ENCODE measurements around the gene PPP1R9B.

The PPP1R9B gene

DNA sequence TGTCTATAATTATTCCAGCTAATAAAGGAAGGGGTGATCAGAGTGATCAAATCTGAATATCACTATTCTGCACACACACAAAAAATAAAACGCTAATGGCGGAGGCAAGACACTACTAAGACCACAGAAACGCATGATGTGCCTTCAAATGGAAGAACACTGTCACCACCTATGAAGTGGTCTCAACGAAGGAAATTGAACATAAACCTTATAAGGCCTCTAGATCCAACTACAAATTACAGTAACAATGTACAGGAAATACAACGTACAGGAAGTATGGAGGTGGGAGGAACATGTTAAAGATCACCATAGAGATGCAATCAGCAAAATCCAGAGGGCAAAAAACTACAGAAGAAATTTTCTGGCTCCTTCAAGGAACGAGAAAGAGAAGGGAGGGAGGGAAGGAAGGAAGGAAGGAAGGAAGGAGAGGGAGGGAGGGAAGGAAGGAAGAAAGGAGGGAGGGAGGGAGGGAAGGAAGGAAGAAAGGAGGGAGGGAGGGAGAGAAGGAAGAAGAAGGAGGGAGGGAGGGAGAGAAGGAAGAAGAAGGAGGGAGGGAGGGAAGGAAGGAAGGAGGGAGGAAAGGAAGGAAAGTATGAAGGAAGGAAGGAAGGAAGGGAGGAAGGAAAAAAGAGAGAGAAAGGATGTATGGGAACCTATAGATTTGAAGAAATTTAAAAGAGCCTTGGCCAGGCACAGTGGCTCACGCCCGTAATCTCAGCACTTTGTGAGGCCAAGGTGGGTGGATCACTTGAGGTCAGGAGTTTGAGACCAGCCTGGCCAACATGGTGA lies 12.2 kb upstream of the PPP1R9B start:
- TF ChIP-seq, protein P1, sequence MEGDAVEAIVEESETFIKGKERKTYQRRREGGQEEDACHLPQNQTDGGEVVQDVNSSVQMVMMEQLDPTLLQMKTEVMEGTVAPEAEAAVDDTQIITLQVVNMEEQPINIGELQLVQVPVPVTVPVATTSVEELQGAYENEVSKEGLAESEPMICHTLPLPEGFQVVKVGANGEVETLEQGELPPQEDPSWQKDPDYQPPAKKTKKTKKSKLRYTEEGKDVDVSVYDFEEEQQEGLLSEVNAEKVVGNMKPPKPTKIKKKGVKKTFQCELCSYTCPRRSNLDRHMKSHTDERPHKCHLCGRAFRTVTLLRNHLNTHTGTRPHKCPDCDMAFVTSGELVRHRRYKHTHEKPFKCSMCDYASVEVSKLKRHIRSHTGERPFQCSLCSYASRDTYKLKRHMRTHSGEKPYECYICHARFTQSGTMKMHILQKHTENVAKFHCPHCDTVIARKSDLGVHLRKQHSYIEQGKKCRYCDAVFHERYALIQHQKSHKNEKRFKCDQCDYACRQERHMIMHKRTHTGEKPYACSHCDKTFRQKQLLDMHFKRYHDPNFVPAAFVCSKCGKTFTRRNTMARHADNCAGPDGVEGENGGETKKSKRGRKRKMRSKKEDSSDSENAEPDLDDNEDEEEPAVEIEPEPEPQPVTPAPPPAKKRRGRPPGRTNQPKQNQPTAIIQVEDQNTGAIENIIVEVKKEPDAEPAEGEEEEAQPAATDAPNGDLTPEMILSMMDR (IDR thresholded peaks at IDR 0.05; ENCODE audit: control extremely low read depth, extremely low read depth, low read depth, missing control alignments), result no peak
- POLR2A ChIA-PET, result interaction anchor here (2.0 kb wide), 1 partner anchor 11 kb away, joined by 4 read pairs; no protein-coding TSS in a partner anchor
- DNase-seq (ENCODE audit: extremely low spot score), result no peak
- CTCF ChIA-PET, result interaction anchor here (0.7 to 3.7 kb wide), 28 partner anchors 8 to 794 kb away, joined by 3 to 96 read pairs (median 5); partner anchors contain the start of genes COL1A1, PDK2 and PPP1R9B

DNA sequence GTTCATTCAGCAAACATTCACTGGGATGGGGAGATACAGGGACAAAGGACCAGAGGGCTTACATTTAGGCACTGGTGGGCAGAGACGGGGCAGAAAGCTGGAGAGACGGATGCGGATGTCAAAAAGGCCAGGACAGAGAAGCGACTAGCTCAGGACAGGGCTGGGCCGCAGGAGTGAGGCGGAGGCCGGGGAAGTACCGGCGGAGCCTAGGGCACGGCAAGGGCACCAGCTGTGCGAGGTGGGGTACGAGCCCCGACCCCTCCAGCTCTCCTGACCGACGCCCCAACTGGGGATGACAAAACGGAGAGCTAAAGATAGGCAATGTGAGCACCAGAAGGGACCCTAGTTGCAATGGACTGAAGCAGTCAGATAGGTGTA lies 11.4 kb upstream of the PPP1R9B start:
- no peak for DNase-seq (ENCODE audit: extremely low spot score)
- CTCF ChIA-PET, result interaction anchor here (0.7 to 2.8 kb wide), 27 partner anchors 9 to 793 kb away, joined by 3 to 96 read pairs (median 3); partner anchors contain the start of genes COL1A1, PDK2 and PPP1R9B
- TF ChIP-seq, protein P1 (IDR thresholded peaks at IDR 0.05; ENCODE audit: control extremely low read depth, extremely low read depth, low read depth, missing control alignments), result no peak
- POLR2A ChIA-PET, result interaction anchor here (2.0 kb wide), 1 partner anchor 10 kb away, joined by 4 read pairs; no protein-coding TSS in a partner anchor

DNA sequence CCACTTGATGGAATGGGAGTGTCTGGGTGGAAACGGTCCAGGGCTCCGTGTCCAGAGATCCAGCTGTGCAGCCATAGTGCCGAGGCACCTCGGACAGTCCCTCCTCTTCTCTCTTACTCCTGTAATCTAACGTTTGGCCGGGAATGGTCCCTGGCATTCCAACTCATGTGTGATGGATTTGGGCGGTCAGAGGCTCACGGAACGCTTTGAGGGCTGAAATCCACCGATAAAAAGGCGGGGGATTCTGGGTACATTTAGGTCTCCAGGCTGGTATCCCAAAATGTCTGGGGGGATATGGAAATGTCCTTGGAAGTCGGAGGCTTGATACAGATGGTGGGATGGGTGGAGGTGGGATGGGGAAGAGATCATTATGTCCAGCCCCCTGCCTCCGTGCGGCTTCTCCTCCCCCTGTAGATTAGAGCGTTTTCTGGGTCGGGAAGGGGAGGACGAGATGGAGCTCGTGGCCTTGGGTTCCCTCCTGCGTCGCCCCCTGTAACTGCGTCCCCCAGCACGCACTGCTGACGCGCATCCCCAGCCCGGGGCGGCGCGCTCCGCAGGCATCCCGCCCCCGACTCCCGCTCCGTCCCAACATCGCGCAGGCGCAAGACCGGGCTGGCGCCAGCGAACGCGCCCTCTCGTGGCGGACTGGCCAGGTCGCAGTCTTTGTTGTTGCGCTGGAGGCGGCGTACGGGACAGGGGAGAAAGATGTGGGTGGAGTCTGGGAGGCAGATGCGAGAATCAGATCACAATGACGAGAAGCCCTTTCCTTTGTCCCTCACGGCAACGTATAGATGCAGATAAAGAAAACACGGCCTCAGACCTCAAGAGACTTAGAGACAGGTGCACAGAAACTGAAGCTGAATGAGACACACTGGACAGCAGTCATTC lies 10.8 kb upstream of the PPP1R9B start:
- ChIA-PET POLR2A (interaction anchor here (2.0 kb wide), 1 partner anchor 10 kb away, joined by 4 read pairs; no protein-coding TSS in a partner anchor), CTCF (interaction anchor here (0.6 to 2.8 kb wide), 29 partner anchors 10 to 793 kb away, joined by 3 to 96 read pairs (median 3); partner anchors contain the start of genes COL1A1, PDK2 and PPP1R9B)
- DNase-seq (ENCODE audit: extremely low spot score), result peak; percentile 99
- TF ChIP-seq, protein P1 (IDR thresholded peaks at IDR 0.05; ENCODE audit: control extremely low read depth, extremely low read depth, low read depth, missing control alignments), result peak; percentile 93

DNA sequence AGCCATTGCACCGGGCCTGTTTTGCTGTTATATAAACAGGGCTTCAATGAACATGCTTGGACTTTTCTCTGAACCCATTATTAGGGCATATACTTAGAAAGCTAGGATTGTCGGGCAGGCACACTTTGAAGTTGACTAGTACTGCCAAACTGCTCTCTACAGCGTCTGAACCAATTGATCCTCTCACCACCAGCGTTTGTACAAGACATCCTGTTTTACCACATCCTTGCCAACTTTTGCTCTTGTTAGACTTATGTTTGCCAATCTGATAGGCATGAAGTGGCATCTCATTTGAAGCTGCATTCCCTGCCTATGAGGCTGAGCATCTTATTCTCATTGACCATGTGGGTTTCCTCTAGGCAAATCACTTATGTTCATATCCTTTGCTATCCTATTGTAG lies 7.4 kb upstream of the PPP1R9B start:
- POLR2A ChIA-PET, result no interaction called here
- CTCF ChIA-PET, result interaction anchor here (1.1 to 6.7 kb wide), 5 partner anchors 10 to 21 kb away, joined by 3 to 60 read pairs (median 4); no protein-coding TSS in a partner anchor
- TF ChIP-seq, protein P1 (IDR thresholded peaks at IDR 0.05; ENCODE audit: control extremely low read depth, extremely low read depth, low read depth, missing control alignments), result no peak
- DNase-seq (ENCODE audit: extremely low spot score), result no peak

DNA sequence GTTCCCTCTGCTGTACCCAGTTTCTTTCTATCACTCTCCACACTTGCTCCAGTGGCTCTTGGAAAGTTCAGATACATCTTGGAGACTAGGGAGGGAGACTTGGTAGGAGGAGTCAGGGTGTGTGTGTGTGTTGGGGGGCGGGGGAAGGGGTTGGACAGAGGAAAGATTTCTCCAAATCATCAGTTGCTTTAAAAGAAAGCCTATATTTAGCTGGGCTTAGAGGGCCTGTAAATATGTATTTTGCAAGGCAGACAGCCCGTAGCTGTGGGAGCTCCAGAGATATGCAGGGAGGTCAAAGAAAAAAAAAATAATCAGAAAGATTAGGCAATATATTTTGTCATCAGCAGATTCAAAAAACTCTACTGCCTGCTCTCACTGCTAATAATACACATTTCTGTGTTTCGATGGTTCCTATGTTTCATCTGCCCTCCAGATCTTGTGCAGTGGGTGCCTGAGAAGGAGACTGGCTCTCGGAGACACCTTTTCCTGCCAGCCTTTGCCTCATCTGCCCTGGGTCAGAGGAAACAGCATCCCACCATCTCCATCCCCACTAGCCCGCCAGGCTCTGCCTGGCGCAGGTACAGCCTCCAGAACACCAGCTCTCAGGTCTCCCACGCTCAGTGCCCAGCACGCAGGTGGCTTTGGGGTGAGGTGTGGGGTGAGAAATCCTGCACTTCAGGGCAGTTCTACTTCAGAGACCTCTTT lies 4.8 kb upstream of the PPP1R9B start:
- TF ChIP-seq, protein P1 (IDR thresholded peaks at IDR 0.05; ENCODE audit: control extremely low read depth, extremely low read depth, low read depth, missing control alignments), result no peak
- ChIA-PET POLR2A (no interaction called here), CTCF (interaction anchor here (0.8 to 6.7 kb wide), 7 partner anchors 8 to 142 kb away, joined by 3 to 60 read pairs (median 4); no protein-coding TSS in a partner anchor)
- DNase-seq (ENCODE audit: extremely low spot score), result no peak

Data from GM10248 (cell line).